ENCODE measurements around the gene OR8H2.
"Not testable (repeated sequence)": the region's sequence is repeated elsewhere in the genome, so short reads cannot be mapped to it uniquely, and the experiment has no call there.

The OR8H2 gene

DNA sequence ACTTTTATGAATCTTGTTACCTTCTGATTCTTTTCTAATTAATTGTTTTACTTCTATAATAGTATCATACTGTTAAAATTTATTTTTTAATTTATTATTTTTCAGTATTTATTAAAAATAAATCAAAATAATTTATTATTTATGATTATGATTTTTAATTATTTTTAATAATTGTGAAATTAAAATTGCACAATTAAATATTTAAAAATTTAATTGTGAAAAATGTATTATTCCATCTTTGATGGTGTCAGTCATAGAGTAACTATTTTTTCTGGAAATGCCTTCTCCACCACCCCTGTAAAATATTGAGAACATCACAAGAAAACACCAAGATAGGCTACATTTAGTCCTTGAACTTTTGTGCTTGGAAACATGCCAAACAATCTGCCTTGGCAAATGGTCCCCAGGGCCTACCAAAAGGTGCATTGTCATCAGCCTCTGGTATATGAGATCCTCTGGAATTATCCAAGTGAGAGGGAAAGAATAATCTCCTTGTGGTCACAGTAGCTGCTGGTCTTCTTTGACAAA, at the start of gene OR8H2:
TSS of gene OR8H2 (plus strand) at position 478 of the 528 bp plus-strand sequence. CDS start 1,356 bp downstream, outside the sequence.
- no peak for DNase-seq
- in situ Hi-C loops (cut with HindIII; ENCODE audit: low pct_ligation_motif_present, low pct_unique_long_range_greater_than_20kb, low sequenced_read_pairs), result no loop called here

GRCh38 chr11:56056366-56056765, 47.1 kb upstream of the OR8H2 start:
- DNase-seq; in situ Hi-C loops (cut with HindIII; ENCODE audit: low pct_ligation_motif_present, low pct_unique_long_range_greater_than_20kb, low sequenced_read_pairs): not testable (repeated sequence)

GRCh38 chr11:56057661-56058237, 45.7 kb upstream of the OR8H2 start:
- DNase-seq; in situ Hi-C loops (cut with HindIII; ENCODE audit: low pct_ligation_motif_present, low pct_unique_long_range_greater_than_20kb, low sequenced_read_pairs): not testable (repeated sequence)

DNA sequence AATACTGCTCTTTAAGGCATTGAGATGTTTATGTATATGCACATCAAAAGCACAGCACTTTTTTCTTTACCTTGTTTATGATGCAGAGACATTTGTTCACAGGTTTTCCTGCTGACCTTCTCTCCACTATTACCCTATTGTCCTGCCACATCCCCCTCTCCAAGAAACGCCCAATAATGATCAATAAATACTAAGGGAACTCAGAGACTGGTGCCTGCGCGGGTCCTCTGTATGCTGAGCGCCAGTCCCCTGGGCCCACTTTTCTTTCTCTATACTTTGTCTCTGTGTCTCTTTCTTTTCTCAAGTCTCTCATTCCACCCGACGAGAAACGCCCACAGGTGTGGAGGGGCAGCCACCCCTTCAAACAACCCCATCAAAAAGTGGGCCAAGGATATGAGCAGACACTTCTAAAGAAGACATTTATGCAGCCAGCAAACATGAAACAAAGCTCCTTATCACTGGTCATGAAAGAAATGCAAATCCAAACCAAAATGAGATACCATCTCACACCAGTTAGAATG, 45.2 kb upstream of the OR8H2 start:
- in situ Hi-C loops (cut with HindIII; ENCODE audit: low pct_ligation_motif_present, low pct_unique_long_range_greater_than_20kb, low sequenced_read_pairs); DNase-seq: not testable (repeated sequence)

GRCh38 chr11:56066980-56067379, 36.5 kb upstream of the OR8H2 start:
- no peak for DNase-seq
- in situ Hi-C loops (cut with HindIII; ENCODE audit: low pct_ligation_motif_present, low pct_unique_long_range_greater_than_20kb, low sequenced_read_pairs), result no loop called here

DNA sequence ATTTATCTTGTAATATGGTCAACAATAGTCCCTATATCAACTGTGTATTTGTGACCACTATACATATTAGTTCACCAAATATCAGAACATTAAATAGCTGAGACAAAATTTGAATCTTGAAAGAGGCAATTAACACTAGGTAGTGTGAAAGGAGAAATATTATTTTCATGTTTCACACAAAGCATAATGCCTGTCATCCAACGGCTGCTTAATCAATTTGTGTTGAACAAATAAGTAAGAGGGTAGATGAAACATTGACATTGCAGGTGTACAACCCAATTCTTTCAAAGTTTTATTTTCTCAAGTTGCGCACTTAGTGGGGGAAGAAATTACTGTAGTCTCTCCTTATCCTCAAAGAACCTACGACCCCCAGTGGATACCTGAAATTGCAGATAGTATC, 13.8 kb upstream of the OR8H2 start:
- no peak for DNase-seq
- in situ Hi-C loops (cut with HindIII; ENCODE audit: low pct_ligation_motif_present, low pct_unique_long_range_greater_than_20kb, low sequenced_read_pairs), result no loop called here

DNA sequence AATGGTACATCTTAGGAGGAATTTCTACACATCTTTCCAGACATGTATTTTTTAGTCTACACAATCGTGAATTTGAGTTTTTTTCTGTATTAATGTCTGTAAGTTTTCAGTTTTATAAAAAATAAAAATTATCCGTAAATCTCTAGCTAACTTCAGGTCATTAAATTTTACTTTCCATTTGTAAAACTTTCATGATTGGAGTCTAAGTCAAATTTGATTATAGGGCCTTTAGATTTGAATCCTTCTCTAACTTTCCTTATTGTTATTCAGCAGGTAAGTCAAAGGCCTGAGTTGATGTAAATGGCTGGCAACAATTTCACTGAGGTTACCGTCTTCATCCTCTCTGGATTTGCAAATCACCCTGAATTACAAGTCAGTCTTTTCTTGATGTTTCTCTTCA, 10.5 kb upstream of the OR8H2 start, which contains the start of gene OR8I2:
TSS of gene OR8I2 (plus strand) at position 301 of the 400 bp plus-strand sequence. CDS start at position 301, 0 bp downstream.
- in situ Hi-C loops (cut with HindIII; ENCODE audit: low pct_ligation_motif_present, low pct_unique_long_range_greater_than_20kb, low sequenced_read_pairs), result no loop called here

GRCh38 chr11:56122073-56122472, 18.6 kb downstream of the OR8H2 start, which contains the start of gene OR8H3:
Gene OR8H3, plus strand, starts transcription at chr11:56122373. Its CDS starts 0 bp downstream, at chr11:56122373.
- DNase-seq, result no peak
- in situ Hi-C loops (cut with HindIII; ENCODE audit: low pct_ligation_motif_present, low pct_unique_long_range_greater_than_20kb, low sequenced_read_pairs), result no loop called here

More for the DNA sequence above, 10.5 kb upstream of the OR8H2 start, which contains the start of gene OR8I2:
- DNase-seq, result no peak

- no peak for DNase-seq
- in situ Hi-C loops (cut with HindIII; ENCODE audit: low pct_ligation_motif_present, low pct_unique_long_range_greater_than_20kb, low sequenced_read_pairs), result no loop called here
Measured at GRCh38 chr11:56140151-56140661, 36.7 kb downstream of the OR8H2 start, which contains the start of gene OR8J3. Gene OR8J3, minus strand, starts transcription at chr11:56140201. Its CDS starts 2,483 bp downstream, at chr11:56137718.

DNA sequence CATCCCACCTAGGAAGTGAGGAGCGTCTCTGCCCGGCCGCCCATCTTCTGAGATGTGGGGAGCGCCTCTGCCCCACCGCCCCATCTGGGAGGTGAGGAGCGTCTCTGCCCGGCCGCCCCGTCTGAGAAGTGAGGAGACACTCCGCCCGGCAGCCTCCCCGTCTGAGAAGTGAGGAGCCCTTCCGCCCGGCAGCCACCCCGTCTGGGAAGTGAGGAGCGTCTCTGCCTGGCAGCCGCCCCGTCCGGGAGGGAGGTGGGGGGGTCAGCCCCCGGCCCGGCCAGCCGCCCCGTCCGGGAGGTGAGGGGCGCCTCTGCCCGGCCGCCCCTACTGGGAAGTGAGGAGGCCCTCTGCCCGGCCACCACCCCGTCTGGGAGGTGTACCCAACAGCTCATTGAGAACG, 40.2 kb downstream of the OR8H2 start:
- DNase-seq; in situ Hi-C loops (cut with HindIII; ENCODE audit: low pct_ligation_motif_present, low pct_unique_long_range_greater_than_20kb, low sequenced_read_pairs): not testable (repeated sequence)

DNA sequence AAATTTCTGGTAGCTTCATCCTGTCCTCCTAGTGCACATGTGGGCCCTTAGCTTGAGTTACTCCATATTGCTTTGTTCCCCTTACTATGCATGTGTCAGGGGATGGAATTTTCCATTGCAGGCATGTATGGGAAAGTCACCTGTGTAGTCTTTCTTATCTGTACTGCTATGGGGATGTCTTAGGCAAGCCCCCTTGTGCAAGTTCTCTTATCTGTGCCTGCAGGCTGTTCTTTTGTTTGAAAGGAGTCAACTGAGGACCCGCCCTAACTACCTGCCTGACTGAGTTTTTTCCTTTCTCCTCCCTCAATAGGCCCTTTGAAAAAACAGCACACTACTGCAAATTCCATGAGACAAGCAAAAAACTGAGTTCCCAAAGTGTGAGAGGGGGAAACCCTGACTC, 47.9 kb downstream of the OR8H2 start:
- in situ Hi-C loops (cut with HindIII; ENCODE audit: low pct_ligation_motif_present, low pct_unique_long_range_greater_than_20kb, low sequenced_read_pairs), result no loop called here
- DNase-seq, result no peak

DNA sequence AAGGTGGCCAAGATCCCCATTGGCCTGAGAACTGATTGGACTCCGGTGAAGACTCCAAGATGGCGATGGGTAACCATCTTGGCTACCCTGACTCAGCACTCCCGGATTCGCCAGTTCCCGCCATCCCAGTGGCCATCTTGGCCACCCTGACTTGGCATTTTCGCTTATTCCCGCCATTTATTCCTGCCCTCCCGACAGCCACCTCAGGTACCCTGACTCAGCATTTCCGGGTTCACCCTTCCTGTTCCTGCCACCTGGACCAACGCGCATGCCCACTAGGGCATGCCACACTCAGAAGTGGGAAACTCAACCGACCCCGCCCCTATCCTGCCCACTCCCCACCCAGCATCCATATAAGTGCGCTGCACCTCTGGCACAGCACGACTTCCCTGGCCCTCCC, 48.8 kb downstream of the OR8H2 start:
- no peak for DNase-seq
- in situ Hi-C loops (cut with HindIII; ENCODE audit: low pct_ligation_motif_present, low pct_unique_long_range_greater_than_20kb, low sequenced_read_pairs), result no loop called here
